HCT116 (cell line): ENCODE data around the gene LNPK. TPM values are rescaled to one million over a fixed set of nuclear protein-coding genes. Genes with fewer than 3 reads are reported as not detected.
"Not testable (repeated sequence)": the region's sequence is repeated elsewhere in the genome, so short reads cannot be mapped to it uniquely, and the experiment has no call there.

ENCODE experiments used
- ATAC-seq: fragments of 200-7000 bp; cut with Tn5 transposase; 2 replicates; pipeline ENCODE4 v1.9.1; 2020; ENCODE audit warnings: mild to moderate bottlenecking, moderate library complexity
- BruUV-seq: library from RNA; stranded (reverse); fragments of 400-500 nt; replicated peaks from 2 replicates; lab custom pipeline; 2021; lab: Mats Ljungman, UMichigan
- CTCF ChIA-PET: fragments of 300-600 bp; sonication (Branson Sonifier 250); formaldehyde crosslinking; loops from one replicate; lab custom pipeline; 2021; ENCODE audit warnings: antibody characterized with exemption; lab: Charles Lee
- POLR2A ChIA-PET: fragments of 300-600, 350-600 bp; sonication (Branson Sonifier 250); formaldehyde crosslinking; loops from one replicate; lab custom pipeline; 2021; ENCODE audit warnings: antibody characterized with exemption; lab: Charles Lee
- RAD21 ChIA-PET, 2 experiments: fragments of 300-600 bp; sonication (Branson Sonifier 250); formaldehyde crosslinking; loops; one replicate each; lab custom pipeline; 2023; ENCODE audit warnings: low total read pairs in 2 of 2; ENCODE audit not compliant: uncharacterized antibody in 2 of 2, unreplicated experiment in 2 of 2, low non-redundant PET in 1 of 2; lab: Charles Lee
- DNase-seq: peaks from one replicate; pipeline ENCODE4 v3.0.0-alpha.2; 2010; ENCODE audit warnings: low read depth, low spot score
- H2AFZ ChIP-seq: fragments of 200-600 bp; shearing (Covaris generic), sonication (generic); 2 replicates; pipeline ENCODE4 v1.6.1; 2017; ENCODE audit warnings: low read depth, mixed run types, mixed read lengths, antibody characterized with exemption, low read length; ENCODE audit not compliant: poor library complexity, severe bottlenecking
- H3K27ac ChIP-seq: 2 replicates; pipeline ENCODE4 v1.5.1; 2012; ENCODE audit warnings: low read depth, low read length
- H3K27me3 ChIP-seq: fragments of 200-600 bp; sonication (generic); 2 replicates; pipeline ENCODE4 v1.6.1; 2016; ENCODE audit warnings: mixed run types, low read length, mixed read lengths; ENCODE audit not compliant: insufficient read depth
- H3K36me3 ChIP-seq, 2 experiments: fragments of 200-500 bp in 1 of 2; fragments of 200-600 bp in 1 of 2; sonication (Bioruptor generic) in 1 of 2; sonication (generic) in 1 of 2; 2 replicates each; pipeline versions ENCODE4 v1.5.1 to v1.6.1; 2014 to 2016; ENCODE audit warnings: low read length in 2 of 2, inconsistent platforms in 1 of 2, mixed read lengths in 1 of 2, mixed run types in 1 of 2; ENCODE audit not compliant: insufficient read depth in 2 of 2, control insufficient read depth in 1 of 2
- H3K4me1 ChIP-seq, 2 experiments: fragments of 200-600 bp in 1 of 2; sonication (generic) in 1 of 2; 2 replicates each; pipeline versions ENCODE4 v1.5.1 to v1.6.1; 2012 to 2017; ENCODE audit warnings: low read length in 2 of 2, inconsistent platforms in 1 of 2, mild to moderate bottlenecking in 1 of 2, mixed read lengths in 1 of 2, mixed run types in 1 of 2, moderate library complexity in 1 of 2; ENCODE audit not compliant: insufficient read depth in 2 of 2, control insufficient read depth in 1 of 2
- H3K4me2 ChIP-seq: fragments of 200-600 bp; sonication (generic); 2 replicates; pipeline ENCODE4 v1.6.1; 2017; ENCODE audit warnings: mixed run types, low read length, mixed read lengths
- H3K4me3 ChIP-seq, 2 experiments: fragments of 200-600 bp in 1 of 2; sonication (generic) in 1 of 2; replicated peaks in 1 of 2; 2 replicates each; pipeline ENCODE4 v1.5.1; 2011 to 2016; ENCODE audit warnings: low read length in 2 of 2, control low read depth in 1 of 2, low read depth in 1 of 2, mild to moderate bottlenecking in 1 of 2, mixed read lengths in 1 of 2, mixed run types in 1 of 2
- H3K79me2 ChIP-seq: fragments of 200-600 bp; sonication (generic); 2 replicates; pipeline ENCODE4 v1.6.1; 2017; ENCODE audit warnings: mild to moderate bottlenecking, mixed run types, low read length, moderate library complexity, mixed read lengths; ENCODE audit not compliant: insufficient read depth
- H3K9ac ChIP-seq: fragments of 200-600 bp; sonication (generic); 2 replicates; pipeline ENCODE4 v1.6.1; 2016; ENCODE audit warnings: low read length, mixed read lengths
- H3K9me2 ChIP-seq: fragments of 200-600 bp; sonication (generic), shearing (Covaris generic); 2 replicates; pipeline ENCODE4 v1.6.1; 2017; ENCODE audit warnings: mixed run types, mild to moderate bottlenecking, moderate library complexity; ENCODE audit not compliant: insufficient read depth
- H3K9me3 ChIP-seq, 2 experiments: fragments of 200-500 bp in 1 of 2; fragments of 200-600 bp in 1 of 2; sonication (Bioruptor generic) in 1 of 2; sonication (generic) in 1 of 2; 2 replicates each; pipeline ENCODE4 v1.6.1; 2014 to 2017; ENCODE audit warnings: low read length in 2 of 2, mixed read lengths in 2 of 2, inconsistent platforms in 1 of 2, low read depth in 1 of 2, mild to moderate bottlenecking in 1 of 2, mixed run types in 1 of 2, moderate library complexity in 1 of 2; ENCODE audit not compliant: control insufficient read depth in 1 of 2, insufficient read depth in 1 of 2
- H4K20me1 ChIP-seq: fragments of 200-600 bp; sonication (generic), shearing (Covaris generic); 2 replicates; pipeline ENCODE4 v1.6.1; 2017; ENCODE audit warnings: mixed run types, mild to moderate bottlenecking, moderate library complexity; ENCODE audit not compliant: insufficient read depth
- EZH2 ChIP-seq: fragments of 200-600 bp; sonication (generic); IDR thresholded peaks from 2 replicates; pipeline ENCODE4 v1.6.1; 2017; ENCODE audit warnings: antibody characterized with exemption, mixed run types
- RAD21 ChIP-seq: IDR thresholded peaks from 2 replicates; pipeline ENCODE4 v1.6.1; 2012; ENCODE audit warnings: low read depth, mild to moderate bottlenecking
- intact Hi-C: fragments of 100-400 bp; cut with micrococcal nuclease; formaldehyde crosslinking; loops from 2 replicates; pipeline ENCODE4 v1.10.0; 2022
- total RNA-seq: library from RNA; stranded (reverse); gene quantifications from one replicate; pipeline ENCODE4 v1.2.1, GENCODE V29; 2021; ENCODE audit not compliant: unreplicated experiment
- TF ChIP-seq, protein P1 (sequence below), 3 experiments: fragments of 200-600 bp in 1 of 3; sonication (generic) in 1 of 3; IDR thresholded peaks in 2 of 3; conservative IDR thresholded peaks in 1 of 3; 2 replicates each; pipeline ENCODE4 v1.5.1; 2012 to 2017; ENCODE audit warnings: low read depth in 2 of 3, low read length in 2 of 3, antibody characterized with exemption in 1 of 3, borderline replicate concordance in 1 of 3, control low read depth in 1 of 3, mild to moderate bottlenecking in 1 of 3, mixed read lengths in 1 of 3, mixed run types in 1 of 3, moderate library complexity in 1 of 3; ENCODE audit not compliant: insufficient read depth in 1 of 3

Gene LNPK
- total RNA-seq, 1 experiment from 2014 or later, result 22.3 TPM

GRCh38 chr2:175964195-175964594 lies 37.9 kb downstream of the LNPK start:
- H2AFZ ChIP-seq, result no peak overlapping the region
- no peaks in the 10 kb centered on the region for H3K36me3 ChIP-seq
- H3K4me2 ChIP-seq, result no peak overlapping the region
- ChIA-PET RAD21 (no interaction called here), CTCF (interaction anchor here (2.0 kb wide), 1 partner anchor 15 kb away, joined by 5 read pairs; no protein-coding TSS in a partner anchor), POLR2A (no interaction called here)
- H3K4me1 ChIP-seq, result no peaks in the 10 kb centered on the region
- DNase-seq, result peak; percentile 8
- H3K27me3 ChIP-seq, result no peaks in the 10 kb centered on the region
- intact Hi-C loops, result loop anchor here (1.0 kb wide), 1 partner anchor 19 kb away; no protein-coding TSS in a partner anchor
- BruUV-seq, result no TSS peak
- H3K79me2 ChIP-seq, result no peaks in the 10 kb centered on the region
- no peaks in the 10 kb centered on the region for H3K9me3 ChIP-seq
- H3K9ac ChIP-seq, result no peak overlapping the region
- no peak overlapping the region for H3K4me3 ChIP-seq
- H3K27ac ChIP-seq, result no peak overlapping the region
- no peaks in the 10 kb centered on the region; the same call in 1 of the 2 replicates for H4K20me1 ChIP-seq
- no peaks in the 10 kb centered on the region for H3K9me2 ChIP-seq
- peak; percentile 58; the same call in 1 of the 2 replicates for ATAC-seq
- TF ChIP-seq RAD21, result peak; percentile 26
- TF ChIP-seq, protein P1, sequence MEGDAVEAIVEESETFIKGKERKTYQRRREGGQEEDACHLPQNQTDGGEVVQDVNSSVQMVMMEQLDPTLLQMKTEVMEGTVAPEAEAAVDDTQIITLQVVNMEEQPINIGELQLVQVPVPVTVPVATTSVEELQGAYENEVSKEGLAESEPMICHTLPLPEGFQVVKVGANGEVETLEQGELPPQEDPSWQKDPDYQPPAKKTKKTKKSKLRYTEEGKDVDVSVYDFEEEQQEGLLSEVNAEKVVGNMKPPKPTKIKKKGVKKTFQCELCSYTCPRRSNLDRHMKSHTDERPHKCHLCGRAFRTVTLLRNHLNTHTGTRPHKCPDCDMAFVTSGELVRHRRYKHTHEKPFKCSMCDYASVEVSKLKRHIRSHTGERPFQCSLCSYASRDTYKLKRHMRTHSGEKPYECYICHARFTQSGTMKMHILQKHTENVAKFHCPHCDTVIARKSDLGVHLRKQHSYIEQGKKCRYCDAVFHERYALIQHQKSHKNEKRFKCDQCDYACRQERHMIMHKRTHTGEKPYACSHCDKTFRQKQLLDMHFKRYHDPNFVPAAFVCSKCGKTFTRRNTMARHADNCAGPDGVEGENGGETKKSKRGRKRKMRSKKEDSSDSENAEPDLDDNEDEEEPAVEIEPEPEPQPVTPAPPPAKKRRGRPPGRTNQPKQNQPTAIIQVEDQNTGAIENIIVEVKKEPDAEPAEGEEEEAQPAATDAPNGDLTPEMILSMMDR (IDR thresholded peaks at IDR 0.05 in 2 of 3, conservative IDR thresholded peaks at IDR 0.05 in 1 of 3; ENCODE audit: borderline replicate concordance in 1 of 3, insufficient read depth in 1 of 3, low read depth in 2 of 3, low read length in 2 of 3), result peak; percentile 19 to 41 (median 33); a peak in 4 of 6 replicates
- TF ChIP-seq EZH2, result no peak

GRCh38 chr2:175963171-175963570 lies 38.9 kb downstream of the LNPK start:
- CTCF ChIA-PET, result interaction anchor here (2.0 kb wide), 1 partner anchor 14 kb away, joined by 5 read pairs; no protein-coding TSS in a partner anchor
- H3K4me3 ChIP-seq, RAD21 ChIA-PET, H3K9ac ChIP-seq, ATAC-seq, intact Hi-C loops, H2AFZ ChIP-seq, H3K9me2 ChIP-seq, H3K27ac ChIP-seq, H3K4me2 ChIP-seq, H3K27me3 ChIP-seq, H3K36me3 ChIP-seq, H3K4me1 ChIP-seq, H3K79me2 ChIP-seq, BruUV-seq, H4K20me1 ChIP-seq, POLR2A ChIA-PET, DNase-seq, H3K9me3 ChIP-seq: not testable (repeated sequence)
